CD4-positive, alpha-beta T cell treated with Interleukin-12 subunit alpha and Interleukin-12 subunit beta, for 1 hour (primary cell): ENCODE data around the gene ARID5B.

Experiments
- DNase-seq: peaks from one replicate; pipeline ENCODE4 v3.0.0-alpha.2; 2020

ARID5B gene

DNA sequence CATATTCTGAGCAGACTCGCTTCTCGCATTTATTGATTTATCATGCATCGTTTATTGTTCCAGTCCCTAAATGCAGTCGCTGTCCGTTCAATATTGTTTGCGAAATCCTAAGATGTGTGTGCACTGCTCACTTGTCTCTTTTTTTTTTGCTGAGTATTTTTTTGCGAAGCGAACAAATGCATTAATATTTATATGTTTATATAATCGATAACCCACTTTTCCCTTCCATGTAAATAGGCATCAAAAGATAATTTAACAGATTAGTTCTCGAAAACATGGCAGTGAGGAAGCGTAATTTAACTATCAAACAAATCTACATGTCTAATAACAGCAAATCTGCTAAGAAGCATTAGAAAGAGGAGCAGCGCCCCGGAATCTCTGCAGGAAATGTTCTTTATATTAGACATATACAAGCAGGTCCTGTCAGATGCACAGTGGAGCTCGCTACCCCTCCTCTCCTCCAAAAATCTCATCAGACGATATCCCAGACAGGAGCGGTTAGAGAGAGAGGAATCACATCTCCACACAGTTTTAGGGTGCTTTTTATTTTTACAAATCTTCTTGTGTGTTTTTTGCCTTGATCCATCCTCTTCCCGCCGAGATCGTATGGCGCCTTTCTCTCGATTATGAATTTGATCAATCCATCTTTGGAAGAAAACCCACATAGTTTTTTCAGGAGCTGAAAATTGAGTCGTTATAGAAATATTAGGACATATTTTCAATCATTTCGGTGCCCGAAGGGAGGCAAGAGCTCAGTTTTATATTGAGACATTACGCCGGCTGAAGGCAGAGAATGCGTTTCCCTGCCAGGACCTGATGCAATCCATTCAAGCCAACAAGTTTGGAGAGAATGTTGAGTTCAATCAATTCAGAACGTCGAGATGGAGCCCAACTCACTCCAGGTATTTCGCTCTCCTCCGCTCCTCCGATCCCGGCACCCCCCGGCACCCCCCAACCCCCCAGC is at the start of gene ARID5B:
TSS of gene ARID5B (plus strand) at position 871 of the 964 bp plus-strand sequence. CDS start at position 882, 11 bp downstream.
- DNase-seq, result peak; percentile 71

DNA sequence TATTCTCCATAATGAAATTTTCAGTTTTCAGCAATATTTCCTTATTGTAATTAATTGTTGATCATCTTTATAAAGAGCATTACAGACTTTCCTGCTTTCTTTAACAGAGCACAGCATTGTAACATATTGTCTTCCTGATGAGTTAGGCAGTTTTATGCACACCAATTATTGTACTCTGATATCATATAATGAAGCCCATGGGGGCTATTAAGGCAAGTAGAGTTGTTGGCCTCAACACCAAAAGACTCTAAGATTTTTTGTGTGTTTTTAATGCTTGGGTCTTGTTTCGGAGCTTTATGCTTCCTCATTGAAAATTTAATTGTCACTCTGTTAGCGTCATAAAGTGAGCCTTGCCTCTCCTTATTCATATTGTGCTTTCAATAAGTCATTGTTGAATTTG is 49.2 kb upstream of the ARID5B start:
- DNase-seq, result no peak

DNA sequence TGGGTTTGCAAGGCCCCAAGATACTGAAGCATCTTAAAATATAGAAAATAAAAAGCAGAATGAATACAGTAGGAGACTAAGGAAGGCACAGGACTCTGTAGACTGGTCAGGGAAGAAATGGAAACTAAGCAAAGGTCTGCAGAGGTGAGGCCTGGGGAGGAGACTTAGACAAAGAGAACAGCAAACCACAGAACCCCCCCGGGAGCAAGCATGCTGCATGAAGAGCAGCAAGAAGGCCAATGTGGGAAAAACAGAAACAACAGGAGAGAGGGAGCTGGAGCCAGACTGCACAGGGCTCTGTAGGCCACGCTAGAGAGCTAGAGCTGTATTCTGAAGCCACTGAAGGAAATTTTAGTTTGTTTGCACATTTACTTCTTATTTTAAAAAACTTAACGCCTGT is 45.7 kb upstream of the ARID5B start:
- DNase-seq, result no peak

- no peak for DNase-seq
These were observed 43.8 kb upstream of the ARID5B start for GRCh38 chr10:61857746-61858145.

DNA sequence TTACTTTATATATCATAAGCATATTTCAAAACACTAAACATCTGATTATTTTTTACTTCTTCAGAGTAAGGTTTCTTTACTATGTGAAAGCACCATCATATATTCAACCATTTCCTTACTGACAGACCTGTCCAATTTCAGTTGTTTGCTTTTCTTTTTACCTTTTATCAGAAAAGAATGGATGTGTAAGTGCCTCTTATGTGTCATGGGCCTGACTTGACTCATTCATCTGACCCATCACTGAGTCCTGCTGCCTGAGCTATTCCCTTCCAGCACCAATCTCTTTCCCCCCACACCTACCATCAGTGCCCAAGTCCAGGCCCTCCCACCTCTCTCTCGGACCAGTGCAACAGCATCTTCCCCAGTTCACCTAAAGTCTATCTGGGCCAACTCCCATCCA is 41.7 kb upstream of the ARID5B start:
- no peak for DNase-seq

DNA sequence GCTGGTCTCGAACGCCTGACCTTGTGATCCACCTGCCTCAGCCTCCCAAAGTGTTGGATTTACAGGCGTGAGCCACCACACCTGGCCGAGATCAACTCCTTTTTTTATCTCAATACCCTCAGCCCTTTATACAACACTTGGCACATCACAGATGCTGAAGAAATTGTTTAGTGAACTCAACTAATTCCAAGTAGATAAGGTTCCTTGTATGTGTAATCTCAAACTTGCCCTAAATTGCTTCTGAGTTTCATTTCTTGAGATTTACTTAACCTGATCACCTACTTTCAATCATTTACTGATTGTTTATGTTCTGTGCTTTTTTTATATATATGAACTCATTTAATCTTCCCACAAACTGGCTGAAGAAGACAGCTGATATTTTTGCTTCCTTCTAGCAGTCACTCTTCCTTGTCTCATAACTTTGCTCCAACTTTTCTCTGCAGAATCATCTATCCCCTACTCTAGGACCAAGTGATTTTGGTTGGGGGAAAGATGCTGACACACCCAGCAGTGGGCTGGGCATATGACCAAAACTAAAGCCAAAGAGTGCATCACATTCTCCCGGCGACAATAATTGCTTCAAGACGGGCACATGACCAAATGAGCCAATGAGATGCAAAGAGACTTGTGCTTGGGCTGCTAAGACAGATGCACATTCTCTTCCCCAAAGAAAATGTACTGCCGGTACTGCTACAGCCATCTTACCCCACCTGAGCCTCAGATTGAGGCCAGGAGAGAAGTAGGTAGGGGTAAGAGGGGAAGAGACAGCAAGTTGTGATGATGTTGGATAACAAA is 40.3 kb upstream of the ARID5B start:
- DNase-seq, result no peak

DNA sequence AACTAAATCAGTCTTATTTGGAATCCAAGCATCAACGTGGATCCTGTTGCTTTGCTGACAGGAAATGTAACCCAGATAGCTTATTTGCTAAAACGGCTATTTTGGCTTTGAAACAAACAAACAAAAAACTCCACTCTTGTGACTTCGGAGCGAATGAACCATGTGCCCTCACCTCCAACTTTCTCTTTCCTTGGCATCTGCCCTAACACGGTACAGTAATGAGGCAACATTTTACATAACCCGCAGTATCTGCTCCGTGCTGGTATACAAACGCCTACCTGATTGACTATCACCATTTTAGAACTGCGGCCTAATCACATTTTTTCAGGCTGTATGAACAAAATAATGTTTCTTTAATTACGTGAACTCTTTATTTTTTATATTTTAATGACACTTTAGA is 37.5 kb upstream of the ARID5B start:
- no peak for DNase-seq

DNA sequence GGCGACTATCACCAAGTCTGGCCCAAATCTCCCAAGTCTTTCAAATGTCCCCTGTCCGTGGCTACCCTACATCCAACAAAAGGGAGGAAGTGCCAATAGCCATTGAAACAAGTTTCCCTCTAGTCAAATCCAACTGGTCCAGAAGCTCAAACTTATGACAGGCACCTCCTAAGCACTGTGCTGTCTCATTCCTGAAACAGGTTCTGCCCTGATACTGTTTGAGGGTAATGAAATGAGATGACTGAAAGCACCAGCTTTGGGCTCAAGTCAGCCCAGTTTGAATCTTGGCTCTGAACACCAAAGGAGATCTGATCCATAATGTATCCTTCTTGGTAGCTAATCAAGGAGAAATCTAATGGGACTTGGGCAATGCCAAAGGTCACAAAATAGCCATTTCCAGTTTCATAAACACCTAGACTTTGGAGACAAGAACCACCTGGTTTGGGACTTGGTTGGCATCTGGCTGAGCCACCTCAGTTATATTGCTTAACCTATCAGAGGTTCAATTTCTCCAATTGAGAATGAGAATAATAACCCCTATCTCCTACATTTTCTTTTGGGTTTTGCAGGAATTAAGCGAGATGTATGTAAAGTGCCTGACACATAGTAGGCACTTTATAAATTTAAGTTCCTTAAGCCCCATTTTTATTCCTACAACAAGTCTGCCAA is 34.7 kb upstream of the ARID5B start:
- no peak for DNase-seq

DNA sequence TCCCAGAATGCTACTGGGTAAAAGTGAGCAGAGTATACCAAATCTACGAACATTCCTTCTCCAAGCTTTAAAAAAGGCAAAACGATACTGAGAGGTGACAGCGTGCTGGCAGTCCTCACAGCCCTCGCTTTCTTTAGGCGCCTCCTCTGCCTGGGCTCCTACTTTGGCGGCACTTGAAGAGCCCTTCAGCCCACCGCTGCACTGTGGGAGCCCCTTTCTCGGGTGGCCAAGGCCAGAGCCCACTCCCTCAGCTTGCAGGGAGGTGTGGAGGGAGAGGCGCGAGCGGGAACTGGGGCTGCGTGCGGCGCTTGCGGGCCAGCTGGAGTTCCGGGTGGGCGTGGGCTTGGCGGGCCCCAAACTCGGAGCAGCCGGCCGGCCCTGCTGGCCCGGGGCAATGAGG is 34.1 kb upstream of the ARID5B start:
- peak; percentile 15 for DNase-seq

DNA sequence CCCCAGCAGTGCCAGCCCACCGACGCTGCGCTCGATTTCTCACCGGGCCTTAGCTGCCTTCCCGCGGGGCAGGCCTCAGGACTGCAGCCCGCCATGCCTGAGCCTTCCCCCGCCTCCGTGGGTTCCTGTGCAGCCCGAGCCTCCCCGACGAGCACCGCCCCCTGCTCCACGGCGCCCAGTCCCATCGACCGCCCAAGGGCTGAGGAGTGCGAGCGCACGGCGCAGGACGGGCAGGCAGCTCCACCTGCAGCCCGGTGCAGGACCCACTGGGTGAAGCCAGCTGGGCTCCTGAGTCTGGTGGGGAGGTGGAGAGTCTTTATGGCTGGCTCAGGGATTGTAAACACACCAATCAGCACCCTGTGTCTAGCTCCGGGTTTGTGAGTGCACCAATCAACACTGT is 33.7 kb upstream of the ARID5B start:
- peak; percentile 74 for DNase-seq

DNA sequence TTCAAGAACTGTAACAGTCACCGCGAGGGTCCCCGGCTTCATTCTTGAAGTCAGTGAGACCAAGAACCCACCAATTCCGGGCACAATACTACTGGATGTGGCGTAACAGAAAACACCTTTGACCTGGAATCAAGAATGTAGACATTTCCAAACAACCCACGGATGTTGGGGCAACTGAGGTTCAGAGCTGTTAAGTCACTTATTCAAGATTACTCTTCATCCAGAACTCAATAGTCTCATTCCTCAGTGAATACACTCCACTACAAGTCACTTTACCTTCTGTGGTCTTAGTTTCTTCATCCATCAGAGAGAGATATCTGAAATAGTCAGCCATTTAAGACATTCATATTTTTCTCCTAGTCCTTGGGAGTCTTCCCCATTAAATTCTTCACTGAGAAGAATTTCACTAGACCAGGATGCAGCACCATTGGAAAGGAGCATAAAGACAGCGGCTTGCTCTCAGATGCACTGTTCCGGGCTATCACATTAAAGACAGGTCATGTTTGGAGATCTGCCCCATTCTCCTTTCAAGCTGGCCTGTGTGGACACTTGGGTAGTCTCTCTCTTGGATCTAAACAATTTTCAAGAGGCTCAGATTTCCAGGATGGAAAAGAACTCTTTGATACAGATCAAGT is 32.3 kb upstream of the ARID5B start:
- DNase-seq, result no peak

- DNase-seq, result no peak
These were observed 31.5 kb upstream of the ARID5B start for GRCh38 chr10:61869774-61870525.

DNA sequence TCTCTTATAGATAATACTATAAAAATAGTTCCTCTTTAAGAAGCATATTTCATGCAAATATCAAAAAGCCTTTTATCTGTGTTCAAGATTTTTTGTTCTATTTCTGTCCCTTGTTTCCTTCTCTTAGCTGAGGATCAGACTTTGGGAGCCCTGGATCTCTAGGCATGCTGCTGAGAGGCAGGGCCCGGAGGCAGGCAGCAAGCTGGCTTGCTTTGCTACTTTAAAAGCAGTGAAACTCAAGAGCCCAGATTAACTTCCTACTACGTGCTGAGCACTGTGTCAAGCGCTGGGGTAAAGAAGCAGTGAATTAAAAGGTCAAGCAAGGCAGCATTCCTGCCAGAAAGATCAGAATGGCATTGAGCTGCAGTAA is 31.0 kb upstream of the ARID5B start:
- DNase-seq, result no peak

DNA sequence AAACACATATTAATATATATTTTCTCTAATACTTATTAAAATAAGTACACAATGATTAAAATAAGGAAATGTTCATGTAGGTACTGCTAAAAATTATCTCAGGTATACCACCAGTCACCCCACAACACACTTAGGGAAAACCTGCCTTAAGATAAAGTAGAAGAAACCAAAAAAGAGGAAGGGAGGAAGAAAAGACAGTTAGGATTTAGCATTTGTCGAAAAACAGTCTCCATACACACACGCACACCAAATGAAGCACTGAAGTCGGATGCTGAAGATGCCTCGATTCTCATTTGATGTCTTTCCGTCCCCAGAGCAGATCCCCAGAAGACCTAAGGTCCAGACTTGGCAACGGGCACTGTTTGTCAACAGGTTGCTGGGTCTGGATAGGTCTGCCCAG is 30.0 kb upstream of the ARID5B start:
- no peak for DNase-seq

- DNase-seq, result no peak
These were observed 23.4 kb upstream of the ARID5B start for GRCh38 chr10:61877887-61878739.

GRCh38 chr10:61878740-61879068 is 22.8 kb upstream of the ARID5B start:
- no peak for DNase-seq

GRCh38 chr10:61882621-61883370 is 18.7 kb upstream of the ARID5B start:
- no peak for DNase-seq

- no peak for DNase-seq
These were observed 18.0 kb upstream of the ARID5B start for GRCh38 chr10:61883371-61884025.

DNA sequence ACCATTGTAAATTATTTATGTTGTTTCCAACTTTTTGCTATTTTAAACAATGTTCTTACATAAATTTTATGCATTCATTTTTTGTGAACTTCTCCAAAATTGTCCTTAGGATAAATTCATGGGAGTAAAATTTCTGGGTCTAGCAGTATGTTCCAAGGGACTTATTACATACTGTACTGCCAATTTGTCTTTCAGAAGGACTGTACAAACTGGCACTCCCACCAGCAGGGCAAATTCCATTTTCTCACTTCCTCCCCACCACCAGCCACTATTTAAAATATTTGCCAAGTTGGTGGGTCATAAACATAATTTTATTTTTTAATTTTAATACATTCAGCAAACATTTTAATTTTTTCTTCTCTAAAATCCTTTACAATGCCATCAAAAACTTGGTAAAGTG is 13.7 kb upstream of the ARID5B start:
- no peak for DNase-seq

DNA sequence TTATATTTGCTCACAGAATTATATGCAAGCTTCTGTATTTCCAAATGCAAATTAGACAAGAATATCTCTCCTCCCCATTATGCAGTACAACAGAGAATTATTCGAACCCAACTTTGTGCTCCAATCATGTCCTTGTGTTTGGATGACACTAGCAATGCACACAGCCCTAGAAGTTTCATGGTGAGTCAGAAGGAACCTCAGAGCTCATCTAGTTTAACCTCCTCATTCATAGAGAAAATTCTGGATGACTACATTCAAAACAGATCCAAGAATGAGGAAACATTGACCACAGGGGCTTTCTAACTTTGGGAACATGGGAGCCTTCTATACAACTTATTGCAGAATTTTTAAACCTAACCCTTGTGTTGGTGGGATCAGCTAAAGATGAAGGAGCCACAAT is 12.8 kb upstream of the ARID5B start:
- no peak for DNase-seq
